HG03460 (cell line): Measurements from ENCODE around the gene LMBRD2.

Source experiments
- ATAC-seq: cut with Tn5 transposase; IDR thresholded peaks from one replicate; pipeline ENCODE4 v1.9.1; 2021; ENCODE audit not compliant: unreplicated experiment

The LMBRD2 gene

DNA sequence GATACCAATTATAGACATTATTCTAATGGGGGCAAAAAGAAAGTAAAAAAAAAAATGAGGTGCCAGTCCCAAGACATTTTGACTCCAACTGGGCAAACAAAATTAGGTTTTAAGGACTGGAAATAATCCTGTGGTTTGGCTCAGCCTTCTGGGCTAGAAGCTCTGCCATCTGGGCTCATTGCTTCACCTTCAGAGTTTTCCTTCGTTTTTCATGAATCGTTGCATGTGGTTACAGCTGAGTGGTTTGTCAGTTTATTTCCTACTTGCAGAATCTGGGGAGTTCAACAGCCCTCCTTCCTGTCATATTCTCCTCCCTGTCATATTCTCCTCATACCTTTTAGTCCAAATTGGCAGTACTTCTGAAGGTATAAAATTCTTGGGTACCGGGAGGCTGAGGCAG lies 97.0 kb downstream of the LMBRD2 start:
- ATAC-seq: no peak

- no peak for ATAC-seq
Observed at GRCh38 chr5:36052538-36052937, 99.1 kb downstream of the LMBRD2 start.

GRCh38 chr5:36049949-36050348 lies 101.7 kb downstream of the LMBRD2 start:
- no peak for ATAC-seq
